Neural progenitor cell (in vitro differentiated cells): ENCODE measurements around the gene TUBB3.

Experiments used
- CTCF ChIP-seq: fragments of 200-600 bp; sonication (generic); IDR thresholded peaks from 2 replicates; pipeline ENCODE4 v1.5.1; 2017; ENCODE audit warnings: antibody characterized with exemption, mild to moderate bottlenecking
- EZH2 ChIP-seq: fragments of 200-600 bp; sonication (generic); IDR thresholded peaks from 2 replicates; pipeline ENCODE4 v1.6.1; 2017; ENCODE audit warnings: antibody characterized with exemption, mild to moderate bottlenecking, moderate library complexity

- no peak for TF ChIP-seq EZH2
- no peak for TF ChIP-seq CTCF
These were observed 59.2 kb downstream of the TUBB3 start for GRCh38 chr16:89982318-89982717.
